Measurements from ENCODE around the gene ANKRD13B.

ANKRD13B gene

DNA sequence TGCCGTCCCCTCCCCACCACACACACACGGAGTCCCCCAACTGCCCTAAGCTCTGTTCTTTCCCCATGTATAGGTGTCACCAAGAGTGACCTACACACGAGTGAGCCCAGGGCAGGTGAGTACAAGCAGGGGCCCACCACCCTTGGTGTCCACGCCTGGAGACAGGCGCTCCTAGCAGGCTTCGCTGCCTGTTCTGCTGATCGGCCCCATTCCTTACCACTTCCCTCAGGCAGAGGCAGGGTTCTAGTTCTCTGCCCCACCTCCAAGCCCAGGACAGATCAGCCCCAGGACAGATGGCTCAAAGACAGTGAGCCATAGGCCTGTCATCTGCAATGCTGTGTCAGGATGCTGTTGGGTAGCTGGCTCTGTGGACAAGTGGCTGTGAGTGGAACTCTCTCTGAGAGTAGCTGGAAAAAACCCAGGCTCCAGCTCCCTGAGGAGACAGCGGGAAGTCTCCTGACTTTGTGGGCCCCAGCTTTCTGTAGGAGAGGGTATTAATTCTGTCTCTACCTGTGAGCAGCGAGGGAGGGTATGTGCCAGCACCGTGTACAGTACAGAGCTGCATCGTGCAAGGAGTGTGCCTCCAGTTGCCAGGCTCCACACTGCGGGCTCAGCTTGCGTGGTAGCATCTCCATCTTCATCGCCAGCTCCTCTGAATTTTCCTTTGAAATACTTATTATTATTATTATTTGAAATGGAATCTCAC, 23.5 kb upstream of the ANKRD13B start:
- no peak for DNase-seq

GRCh38 chr17:29570521-29570920, 22.4 kb upstream of the ANKRD13B start:
- no peak for DNase-seq

DNA sequence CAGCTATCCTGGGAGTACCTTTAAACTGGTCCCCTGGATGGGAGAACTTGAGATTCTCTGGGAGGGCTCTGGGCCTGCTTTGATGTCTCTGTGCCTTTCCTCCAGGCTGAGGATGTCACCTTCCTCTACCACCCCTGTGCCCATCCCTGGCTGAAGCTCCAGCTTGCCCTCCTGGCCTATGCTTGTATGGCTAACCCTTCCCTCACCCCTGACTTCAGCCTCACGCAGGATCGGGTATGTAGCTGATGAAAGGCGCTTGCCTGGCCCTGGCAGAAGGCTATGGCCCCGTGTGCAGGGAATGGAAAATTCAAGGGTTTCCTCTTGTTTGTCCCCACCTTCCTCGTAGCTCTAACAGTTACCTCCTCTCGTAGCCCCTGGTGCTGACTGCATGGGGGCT, 21.4 kb upstream of the ANKRD13B start:
- no peak for DNase-seq

DNA sequence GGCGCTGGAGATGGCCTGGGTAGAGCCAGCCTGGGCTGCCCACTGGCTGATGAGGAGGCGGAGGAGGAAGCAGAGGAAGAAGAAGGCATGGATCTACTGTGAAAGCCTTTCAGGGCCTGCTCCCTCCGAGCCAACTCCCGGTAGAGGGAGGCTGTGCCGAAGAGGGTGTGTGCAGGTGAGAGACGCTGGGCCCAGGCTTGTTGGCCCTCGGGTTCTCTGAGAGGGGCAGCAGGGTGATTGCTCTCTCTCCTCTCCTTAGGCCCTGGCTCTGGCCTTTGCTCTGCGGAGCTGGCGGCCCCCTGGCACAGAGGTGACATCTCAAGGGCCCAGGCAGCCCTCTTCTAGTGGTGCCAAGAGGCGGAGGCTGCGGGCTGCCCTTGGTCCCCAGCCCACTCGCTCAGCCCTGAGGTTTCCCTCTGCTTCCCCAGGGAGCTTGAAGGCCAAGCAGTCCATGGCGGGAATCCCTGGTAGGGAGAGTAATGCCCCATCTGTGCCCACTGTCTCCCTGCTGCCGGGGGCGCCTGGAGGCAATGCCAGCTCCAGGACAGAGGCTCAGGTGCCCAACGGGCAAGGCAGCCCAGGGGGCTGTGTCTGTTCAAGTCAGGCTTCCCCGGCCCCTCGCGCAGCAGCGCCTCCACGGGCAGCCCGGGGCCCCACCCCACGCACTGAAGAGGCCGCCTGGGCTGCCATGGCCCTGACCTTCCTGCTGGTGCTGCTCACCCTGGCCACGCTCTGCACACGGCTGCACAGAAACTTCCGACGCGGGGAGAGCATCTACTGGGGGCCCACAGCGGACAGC, 20.9 kb upstream of the ANKRD13B start:
- no peak for DNase-seq

DNA sequence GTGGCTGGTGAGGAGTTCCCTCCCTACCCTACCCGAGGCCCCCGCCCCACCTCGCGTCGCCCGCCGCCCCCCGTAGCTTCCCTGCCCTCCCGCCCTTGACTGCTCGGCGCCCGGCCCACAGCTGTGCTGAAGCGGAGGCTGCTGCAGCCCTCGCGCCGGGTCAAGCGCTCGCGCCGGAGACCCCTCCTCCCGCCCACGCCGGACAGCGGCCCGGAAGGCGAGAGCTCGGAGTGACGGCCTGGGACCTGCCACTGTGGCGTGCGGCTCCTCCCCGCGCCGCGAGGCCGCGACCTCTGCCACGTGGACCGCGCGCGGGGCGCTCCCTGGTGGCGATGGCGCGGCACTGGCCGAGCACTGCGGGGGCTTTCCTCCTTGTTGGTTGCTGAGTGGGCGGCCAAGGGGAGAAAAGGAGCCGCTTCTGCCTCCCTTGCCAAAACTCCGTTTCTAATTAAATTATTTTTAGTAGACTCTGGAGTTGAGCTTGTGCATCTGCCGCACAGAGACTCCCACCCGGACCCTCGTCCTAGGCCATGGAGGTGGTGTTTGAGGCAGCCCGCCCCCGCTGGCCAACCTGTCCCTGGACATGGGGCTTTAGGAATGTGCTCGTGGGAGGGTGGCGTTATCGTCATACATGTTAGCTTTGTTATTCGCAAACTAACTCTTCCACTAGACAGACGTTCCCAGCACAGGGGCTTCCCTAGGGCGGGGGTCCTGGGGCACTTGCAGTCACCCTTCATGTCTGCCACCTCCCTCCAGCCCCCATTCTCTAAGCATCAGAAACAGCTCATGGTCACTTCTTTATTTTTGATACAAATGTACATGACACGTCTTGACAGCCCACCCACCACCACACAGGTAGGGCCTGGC, 20.0 kb upstream of the ANKRD13B start:
- DNase-seq, result no peak

DNA sequence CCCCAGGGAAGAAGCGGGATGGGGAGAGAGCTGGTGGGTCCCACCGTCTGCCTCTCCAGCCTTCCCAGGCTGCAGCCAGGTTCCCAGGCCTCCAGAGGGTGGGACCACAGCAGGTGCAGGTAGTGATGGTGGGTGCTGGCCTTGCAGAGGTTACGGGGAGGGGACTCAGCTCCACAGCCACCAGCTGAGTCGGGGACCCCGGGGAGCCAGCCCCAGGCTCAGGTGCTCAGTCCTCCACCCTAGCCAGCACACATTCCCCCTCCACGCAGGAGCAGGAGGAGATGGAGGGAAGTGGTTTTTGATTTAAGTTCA, 19.4 kb upstream of the ANKRD13B start:
- no peak for DNase-seq

- DNase-seq, result no peak
These were observed 18.8 kb upstream of the ANKRD13B start for GRCh38 chr17:29573871-29574731.

- no peak for DNase-seq
These were observed 18.0 kb upstream of the ANKRD13B start for GRCh38 chr17:29574732-29575510.

GRCh38 chr17:29575511-29576213, 17.3 kb upstream of the ANKRD13B start:
- no peak for DNase-seq

- DNase-seq, result no peak
These were observed 16.5 kb upstream of the ANKRD13B start for GRCh38 chr17:29576214-29577000.

- DNase-seq, result no peak
These were observed 15.9 kb upstream of the ANKRD13B start for GRCh38 chr17:29577001-29577370.

DNA sequence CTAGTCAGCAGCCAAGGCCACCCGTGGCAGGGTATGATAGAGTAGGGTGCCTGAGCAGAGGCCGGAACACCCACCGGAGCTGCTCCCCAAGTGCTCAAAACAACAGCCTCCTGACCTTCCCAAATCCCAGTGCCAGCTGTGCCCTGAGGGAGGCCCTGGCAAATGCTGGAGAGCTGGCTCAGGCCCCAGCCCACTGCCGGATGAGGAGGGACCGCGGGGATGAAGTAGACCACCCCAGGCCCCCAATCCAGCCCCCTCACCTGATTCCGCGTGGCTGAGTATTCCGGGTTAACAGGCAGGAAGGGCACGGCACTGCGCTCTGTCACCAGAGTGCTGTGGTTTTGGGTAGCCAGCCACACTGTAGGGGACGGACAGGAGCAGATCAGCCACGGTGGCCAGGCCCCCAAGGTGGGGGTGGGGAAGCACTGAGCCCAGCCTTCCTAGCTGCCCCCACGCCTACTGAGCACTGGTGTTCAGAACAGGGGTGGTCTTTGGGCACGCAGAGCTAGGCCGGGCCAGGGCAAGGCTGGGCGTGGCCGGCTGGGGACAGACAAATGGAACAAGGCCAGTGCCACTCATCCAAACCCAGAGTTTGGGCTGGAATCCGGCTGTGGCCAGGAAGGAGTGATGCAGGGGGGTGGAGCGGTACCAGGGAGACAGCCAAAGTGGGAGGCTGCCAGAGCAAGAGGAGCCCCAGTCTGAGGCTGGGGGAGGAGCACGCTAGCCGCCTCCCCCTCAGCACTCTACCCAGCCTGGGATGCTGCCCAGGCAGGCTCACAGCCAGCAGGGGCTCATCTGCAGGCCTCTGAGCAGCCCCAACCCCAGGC, 15.3 kb upstream of the ANKRD13B start:
- no peak for DNase-seq

GRCh38 chr17:29578626-29579485, 14.1 kb upstream of the ANKRD13B start:
- no peak for DNase-seq

DNA sequence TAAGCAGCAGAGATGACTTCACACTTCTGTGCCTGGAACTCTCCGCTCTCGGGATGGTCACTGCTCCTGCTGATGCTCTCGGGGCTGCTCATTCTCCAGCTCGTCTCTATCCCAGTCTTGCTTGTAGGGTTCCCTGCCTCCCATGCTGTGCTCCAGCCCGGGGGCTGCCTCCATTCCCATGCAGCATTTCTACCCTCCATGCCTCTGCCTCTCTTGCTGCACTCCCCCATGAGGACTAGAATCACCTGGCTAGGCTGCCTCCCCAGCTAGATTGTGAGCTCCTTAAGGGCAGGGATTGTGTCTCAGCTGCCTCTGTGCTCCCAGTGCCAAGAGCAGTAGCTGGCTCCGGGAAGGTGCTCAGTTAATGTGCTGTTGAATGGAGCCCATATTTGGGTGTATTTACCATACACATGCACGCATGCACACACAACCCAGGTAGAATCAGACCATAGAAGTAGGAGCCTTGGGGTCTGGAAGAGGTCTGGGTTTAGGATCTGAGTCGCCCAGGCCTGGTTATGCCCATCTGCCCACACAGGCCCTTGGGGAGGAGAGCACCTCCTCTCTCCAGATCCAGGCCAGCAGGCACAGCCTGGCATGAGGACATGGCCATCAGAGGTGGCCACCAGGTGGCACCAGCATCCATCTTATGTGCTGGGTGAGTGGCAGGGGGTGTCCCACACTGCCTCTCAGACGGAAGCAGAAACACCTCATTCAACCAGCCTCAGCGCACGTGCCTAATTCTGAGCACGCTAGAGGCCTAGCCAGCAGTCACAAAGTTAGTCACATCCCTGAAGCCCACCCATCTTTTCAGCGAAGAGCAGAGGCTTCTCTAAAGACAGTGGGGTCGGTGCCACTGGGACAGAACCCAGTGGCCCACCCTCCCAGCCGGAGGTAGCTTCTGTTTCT, 12.8 kb upstream of the ANKRD13B start:
- peak; percentile 89 for DNase-seq

DNA sequence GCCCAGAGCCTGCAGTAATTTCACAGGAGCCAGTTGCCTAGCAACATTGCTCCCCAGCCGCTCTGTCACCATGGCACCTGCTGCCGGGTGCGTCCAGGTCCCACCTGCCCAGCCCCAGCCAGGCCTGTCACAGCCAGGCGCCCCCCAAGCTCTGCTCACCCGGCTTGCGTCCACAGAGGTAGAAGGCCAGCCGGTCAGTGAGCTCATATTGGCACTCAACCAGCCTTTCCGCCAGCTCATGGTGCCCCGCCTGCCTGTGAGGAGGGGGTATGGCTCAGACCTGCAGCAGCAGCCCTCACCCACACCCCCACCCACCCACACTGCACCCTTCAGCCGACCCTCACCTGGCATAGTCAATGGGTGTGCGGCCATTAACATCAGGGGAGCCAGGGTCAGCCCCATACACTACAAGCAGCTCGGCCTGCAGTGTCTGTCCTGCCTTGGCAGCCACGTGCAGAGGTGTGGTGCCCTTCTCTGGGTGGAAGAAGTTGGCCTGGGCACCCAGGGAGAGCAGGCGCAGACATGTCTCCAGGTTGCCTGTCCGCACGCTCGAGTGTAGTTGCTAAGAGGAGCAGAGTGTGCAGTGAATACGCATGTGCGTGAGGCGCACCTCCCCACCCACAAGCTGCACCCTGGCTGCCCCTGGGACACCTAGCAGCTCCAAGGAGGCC, 11.2 kb upstream of the ANKRD13B start:
- DNase-seq, result peak; percentile 57

- no peak for DNase-seq
These were observed 10.6 kb upstream of the ANKRD13B start for GRCh38 chr17:29582254-29582765.

DNA sequence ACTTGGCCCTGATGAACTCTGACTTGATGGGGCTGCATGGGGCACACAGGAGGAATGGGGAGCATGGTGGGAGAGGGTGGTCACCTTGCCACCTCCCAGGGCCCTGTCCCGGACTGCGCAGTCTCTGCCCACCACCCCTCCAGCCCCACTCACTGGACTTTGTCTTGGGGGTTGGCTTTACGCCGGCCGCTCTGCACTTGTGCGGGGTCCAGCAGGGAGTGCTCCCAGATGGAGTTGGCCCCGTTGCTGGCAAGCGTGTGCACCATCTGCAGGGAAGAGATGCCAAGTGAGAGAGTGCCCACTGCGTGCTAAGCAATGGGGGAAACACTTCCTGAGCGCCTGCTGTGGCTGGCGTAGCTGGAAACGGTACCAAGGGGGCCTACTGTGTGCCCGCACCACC, 10.2 kb upstream of the ANKRD13B start:
- DNase-seq, result no peak
